Stimulated activated CD8-positive, alpha-beta memory T cell treated with anti-CD3 and anti-CD28 coated beads, Interleukin-7, amount 100 ng/mL, for 24 hours (primary cell): ENCODE results near the gene EXPH5.

Experiments
- DNase-seq: peaks from one replicate; pipeline ENCODE4 v3.0.0-alpha.2; 2020; ENCODE audit warnings: low read depth

EXPH5 gene

GRCh38 chr11:108562746-108563581 lies 30.6 kb downstream of the EXPH5 start:
- no peak for DNase-seq

GRCh38 chr11:108561535-108561991 lies 32.0 kb downstream of the EXPH5 start:
- no peak for DNase-seq

- DNase-seq = no peak
Measured at GRCh38 chr11:108559904-108560303, 33.7 kb downstream of the EXPH5 start.

- no peak for DNase-seq
Measured at GRCh38 chr11:108559340-108559739, 34.2 kb downstream of the EXPH5 start.

- DNase-seq = no peak
Measured at GRCh38 chr11:108558222-108558621, 35.3 kb downstream of the EXPH5 start.

GRCh38 chr11:108556019-108556418 lies 37.5 kb downstream of the EXPH5 start:
- no peak for DNase-seq

GRCh38 chr11:108551651-108552462 lies 41.7 kb downstream of the EXPH5 start:
- DNase-seq = no peak

GRCh38 chr11:108549319-108549885 lies 44.2 kb downstream of the EXPH5 start:
- DNase-seq = no peak

GRCh38 chr11:108545909-108546501 lies 47.6 kb downstream of the EXPH5 start:
- no peak for DNase-seq

- DNase-seq = no peak
Measured at GRCh38 chr11:108543316-108543964, 50.1 kb downstream of the EXPH5 start.

GRCh38 chr11:108541531-108541930 lies 52.0 kb downstream of the EXPH5 start:
- no peak for DNase-seq

GRCh38 chr11:108538502-108538901 lies 55.1 kb downstream of the EXPH5 start:
- DNase-seq = no peak

- DNase-seq = no peak
Measured at GRCh38 chr11:108538022-108538424, 55.5 kb downstream of the EXPH5 start.

GRCh38 chr11:108536783-108537182 lies 56.8 kb downstream of the EXPH5 start:
- no peak for DNase-seq

- DNase-seq = no peak
Measured at GRCh38 chr11:108535384-108535955, 58.1 kb downstream of the EXPH5 start.

GRCh38 chr11:108534274-108534882 lies 59.2 kb downstream of the EXPH5 start:
- no peak for DNase-seq

- no peak for DNase-seq
Measured at GRCh38 chr11:108530426-108530825, 63.1 kb downstream of the EXPH5 start.

GRCh38 chr11:108527382-108527781 lies 66.2 kb downstream of the EXPH5 start:
- DNase-seq = no peak

- DNase-seq = no peak
Measured at GRCh38 chr11:108525161-108525560, 68.4 kb downstream of the EXPH5 start.

- DNase-seq = no peak
Measured at GRCh38 chr11:108524422-108524821, 69.1 kb downstream of the EXPH5 start.

GRCh38 chr11:108522318-108522717 lies 71.2 kb downstream of the EXPH5 start:
- no peak for DNase-seq
